ENCODE results near the gene RNF121. TPM values are rescaled to one million over a fixed set of nuclear protein-coding genes. Genes with fewer than 3 reads are reported as not detected.

The RNF121 gene
- total and polyA plus RNA-seq, 2 of the 8 experiments (the other 6 are each of a cell fraction or from before 2014, with no cell fraction given): 39.7 to 51.6 TPM

- no peak for TF ChIP-seq FOSL1 (IDR thresholded peaks at IDR 0.05; ENCODE audit: insufficient read depth, low read depth, low read length)
- no peak for TF ChIP-seq CHD7 (IDR thresholded peaks at IDR 0.05; ENCODE audit: insufficient replicate concordance, low read length)
- TF ChIP-seq POLR2A (IDR thresholded peaks at IDR 0.05; ENCODE audit: control extremely low read depth in 1 of 2, low read depth in 2 of 2, low read length in 2 of 2): no peak
- TF ChIP-seq CEBPB (IDR thresholded peaks at IDR 0.05; ENCODE audit: low read depth, low read length): no peak
- TF ChIP-seq SIRT6 (IDR thresholded peaks at IDR 0.05; ENCODE audit: low read length): no peak
- TF ChIP-seq YY1 (IDR thresholded peaks at IDR 0.05; ENCODE audit: low read depth, low read length): no peak
- TF ChIP-seq KDM5A (IDR thresholded peaks at IDR 0.05; ENCODE audit: low read length): no peak
- no peak for TF ChIP-seq TCF12 (IDR thresholded peaks at IDR 0.05; ENCODE audit: low read depth, low read length)
These were observed 11.8 kb downstream of the RNF121 start (continued) for GRCh38 chr11:71940561-71941219.

Data from H1 (cell line).